Measurements from ENCODE around the gene UGT1A5.

DNA sequence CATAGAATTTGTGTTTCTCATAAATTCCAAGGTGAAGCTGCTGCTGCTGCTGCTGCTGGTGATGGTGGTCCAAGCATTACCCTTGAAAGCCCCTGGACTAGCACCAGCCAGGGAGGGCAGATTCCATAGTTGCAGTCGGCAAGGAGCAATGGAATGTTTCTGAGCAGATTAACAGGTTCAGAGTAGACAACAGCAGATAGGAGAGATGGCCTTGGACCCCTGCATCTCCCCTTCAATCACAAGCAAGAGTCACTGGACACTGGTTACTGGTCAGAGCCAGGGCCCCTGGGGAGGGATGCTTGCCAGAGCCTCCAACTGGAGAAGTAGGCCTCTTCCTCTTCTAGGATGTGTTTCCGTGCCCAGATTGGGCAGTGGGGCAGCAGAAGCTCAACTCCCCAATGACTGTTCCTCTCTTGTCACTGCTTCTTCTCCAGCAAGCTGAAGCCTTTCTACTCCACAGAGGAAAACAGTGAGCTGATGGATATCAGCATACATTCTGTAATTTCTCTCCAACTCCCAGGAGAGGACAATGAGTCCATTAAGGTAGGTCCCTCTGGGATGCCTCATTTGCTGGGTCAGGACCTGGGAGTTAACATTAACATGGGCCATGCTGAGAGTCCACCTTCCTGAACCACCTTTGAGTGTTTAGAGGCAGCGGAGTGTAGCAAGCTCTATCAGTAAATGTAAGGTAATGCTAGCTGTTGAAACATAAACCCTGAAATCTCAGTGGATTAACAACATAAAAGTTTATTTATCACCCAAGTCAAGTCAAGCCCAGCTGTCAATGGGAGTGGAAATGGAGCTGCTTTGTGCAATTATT lies 100.7 kb downstream of the UGT1A5 start:
- TF ChIP-seq, protein P1, sequence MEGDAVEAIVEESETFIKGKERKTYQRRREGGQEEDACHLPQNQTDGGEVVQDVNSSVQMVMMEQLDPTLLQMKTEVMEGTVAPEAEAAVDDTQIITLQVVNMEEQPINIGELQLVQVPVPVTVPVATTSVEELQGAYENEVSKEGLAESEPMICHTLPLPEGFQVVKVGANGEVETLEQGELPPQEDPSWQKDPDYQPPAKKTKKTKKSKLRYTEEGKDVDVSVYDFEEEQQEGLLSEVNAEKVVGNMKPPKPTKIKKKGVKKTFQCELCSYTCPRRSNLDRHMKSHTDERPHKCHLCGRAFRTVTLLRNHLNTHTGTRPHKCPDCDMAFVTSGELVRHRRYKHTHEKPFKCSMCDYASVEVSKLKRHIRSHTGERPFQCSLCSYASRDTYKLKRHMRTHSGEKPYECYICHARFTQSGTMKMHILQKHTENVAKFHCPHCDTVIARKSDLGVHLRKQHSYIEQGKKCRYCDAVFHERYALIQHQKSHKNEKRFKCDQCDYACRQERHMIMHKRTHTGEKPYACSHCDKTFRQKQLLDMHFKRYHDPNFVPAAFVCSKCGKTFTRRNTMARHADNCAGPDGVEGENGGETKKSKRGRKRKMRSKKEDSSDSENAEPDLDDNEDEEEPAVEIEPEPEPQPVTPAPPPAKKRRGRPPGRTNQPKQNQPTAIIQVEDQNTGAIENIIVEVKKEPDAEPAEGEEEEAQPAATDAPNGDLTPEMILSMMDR (IDR thresholded peaks at IDR 0.05; ENCODE audit: insufficient read depth, low read length, poor library complexity, severe bottlenecking), result no peak
- no peak for TF ChIP-seq EZH2phosphoT487 (conservative IDR thresholded peaks at IDR 0.05; ENCODE audit: low read length)

All from SU-DHL-6 (cell line).